Activated CD8-positive, alpha-beta memory T cell treated with anti-CD3 and anti-CD28 coated beads for 48 hours (primary cell): ENCODE data around the gene FAM200B.

ENCODE experiments used
- DNase-seq, 3 experiments: peaks; one replicate each; pipeline ENCODE4 v3.0.0-alpha.2; 2020; ENCODE audit warnings: low read depth in 2 of 3, low spot score in 2 of 3

Gene FAM200B

GRCh38 chr4:15681372-15682241, at the start of gene FAM200B:
FAM200B (plus strand) TSS chr4:15681827; CDS start chr4:15686978, 5,151 bp downstream.
- peak; percentile 98 to 99 (median 99) for DNase-seq

GRCh38 chr4:15636818-15637217, 44.8 kb upstream of the FAM200B start:
- no peak for DNase-seq

- DNase-seq: no peak
Measured at GRCh38 chr4:15638418-15638817, 43.2 kb upstream of the FAM200B start.

- no peak for DNase-seq
Measured at GRCh38 chr4:15648600-15648999, 33.0 kb upstream of the FAM200B start.

GRCh38 chr4:15649914-15650545, 31.6 kb upstream of the FAM200B start:
- DNase-seq: peak in 1 of 3 experiments; percentile 15

GRCh38 chr4:15651676-15652075, 30.0 kb upstream of the FAM200B start:
- DNase-seq: no peak

GRCh38 chr4:15652191-15652590, 29.4 kb upstream of the FAM200B start:
- no peak for DNase-seq

GRCh38 chr4:15652841-15653240, 28.8 kb upstream of the FAM200B start:
- DNase-seq: no peak

- DNase-seq: no peak
Measured at GRCh38 chr4:15653420-15653819, 28.2 kb upstream of the FAM200B start.

- DNase-seq: no peak
Measured at GRCh38 chr4:15653864-15654592, 27.6 kb upstream of the FAM200B start.

GRCh38 chr4:15654593-15655222, 26.9 kb upstream of the FAM200B start:
- DNase-seq: peak; percentile 31 to 32 (median 31)

- peak; percentile 52 to 72 (median 54) for DNase-seq
Measured at GRCh38 chr4:15655223-15656037, 26.2 kb upstream of the FAM200B start, which contains the start of gene FBXL5. FBXL5 (minus strand) TSS chr4:15655357; CDS start chr4:15655287, 70 bp downstream.

GRCh38 chr4:15656038-15656470, 25.6 kb upstream of the FAM200B start:
- DNase-seq: no peak

GRCh38 chr4:15657366-15657765, 24.3 kb upstream of the FAM200B start:
- no peak for DNase-seq

- DNase-seq: no peak
Measured at GRCh38 chr4:15658136-15658770, 23.4 kb upstream of the FAM200B start.

GRCh38 chr4:15658781-15659180, 22.8 kb upstream of the FAM200B start:
- no peak for DNase-seq

- DNase-seq: no peak
Measured at GRCh38 chr4:15659768-15660570, 21.7 kb upstream of the FAM200B start.

- DNase-seq: no peak
Measured at GRCh38 chr4:15665753-15666365, 15.8 kb upstream of the FAM200B start.
